ENCODE data around the gene ZNF579. TPM values are rescaled to one million over a fixed set of nuclear protein-coding genes. Genes with fewer than 3 reads are reported as not detected.

ZNF579 gene
- total RNA-seq, 2 experiments from 2014 or later, result 7.2 TPM

- no peak for ATAC-seq
- no peaks in the 10 kb centered on the region for H3K27me3 Mint-ChIP-seq
- POLR2A ChIA-PET, result interaction anchor here (0.6 kb wide), 1 partner anchor 61 kb away, joined by 5 read pairs; no protein-coding TSS in a partner anchor
- intact Hi-C loops (cut with micrococcal nuclease), result no loop called here
- no peak overlapping the region for H3K4me3 Mint-ChIP-seq
- no peaks in the 10 kb centered on the region for H3K9me3 Mint-ChIP-seq
- no peak for TF ChIP-seq CTCF (IDR thresholded peaks at IDR 0.05)
- CTCF ChIA-PET, result interaction anchor here (3.0 kb wide), 1 partner anchor 11 kb away, joined by 15 read pairs; the partner anchor contains the start of gene ZNF865
- H3K36me3 Mint-ChIP-seq (ENCODE audit: low read depth), result peaks cover 42% of the 10 kb centered on the region
- H3K27ac Mint-ChIP-seq, result no peak overlapping the region
- peaks cover 25% of the 10 kb centered on the region for H3K4me1 Mint-ChIP-seq (ENCODE audit: low read depth)
- no peak for DNase-seq
Measured at GRCh38 chr19:55617426-55617825, 36.8 kb upstream of the ZNF579 start.

- TF ChIP-seq CTCF (IDR thresholded peaks at IDR 0.05), result no peak
- H3K27ac Mint-ChIP-seq, result no peak overlapping the region
- H3K9me3 Mint-ChIP-seq, result no peaks in the 10 kb centered on the region
Measured at GRCh38 chr19:55616395-55616875, 35.8 kb upstream of the ZNF579 start.

GRCh38 chr19:55615543-55616394 lies 35.1 kb upstream of the ZNF579 start:
- Mint-ChIP-seq H3K4me3 (no peak overlapping the region), H3K36me3 (ENCODE audit: low read depth) (peaks cover 42% of the 10 kb centered on the region), H3K27me3 (no peaks in the 10 kb centered on the region), H3K27ac (no peak overlapping the region), H3K9me3 (no peaks in the 10 kb centered on the region), H3K4me1 (ENCODE audit: low read depth) (peaks cover 32% of the 10 kb centered on the region)
- intact Hi-C loops (cut with micrococcal nuclease), result no loop called here
- ChIA-PET CTCF (interaction anchor here (3.0 kb wide), 1 partner anchor 9 kb away, joined by 15 read pairs; the partner anchor contains the start of gene ZNF865), POLR2A (interaction anchor here (1.3 kb wide), 1 partner anchor 9 kb away, joined by 5 read pairs; no protein-coding TSS in a partner anchor)
- TF ChIP-seq CTCF (IDR thresholded peaks at IDR 0.05), result no peak
- ATAC-seq, result no peak
- DNase-seq, result no peak

More at GRCh38 chr19:55616395-55616875, 35.8 kb upstream of the ZNF579 start:
- no peaks in the 10 kb centered on the region for H3K27me3 Mint-ChIP-seq
- POLR2A ChIA-PET, result interaction anchor here (1.3 kb wide), 1 partner anchor 10 kb away, joined by 5 read pairs; no protein-coding TSS in a partner anchor
- DNase-seq (no peak), ATAC-seq (no peak)
- CTCF ChIA-PET, result interaction anchor here (3.0 kb wide), 1 partner anchor 10 kb away, joined by 15 read pairs; the partner anchor contains the start of gene ZNF865
- H3K36me3 Mint-ChIP-seq (ENCODE audit: low read depth), result peaks cover 42% of the 10 kb centered on the region
- intact Hi-C loops (cut with micrococcal nuclease), result no loop called here
- H3K4me1 Mint-ChIP-seq (ENCODE audit: low read depth), result peaks cover 34% of the 10 kb centered on the region
- no peak overlapping the region for H3K4me3 Mint-ChIP-seq

- intact Hi-C loops (cut with micrococcal nuclease), result no loop called here
- no peak overlapping the region for H3K4me3 Mint-ChIP-seq
- H3K36me3 Mint-ChIP-seq (ENCODE audit: low read depth), result peaks cover 40% of the 10 kb centered on the region
- H3K9me3 Mint-ChIP-seq, result no peaks in the 10 kb centered on the region
- no peak overlapping the region for H3K27ac Mint-ChIP-seq
- CTCF ChIA-PET, result no interaction called here
- ATAC-seq (no peak), DNase-seq (no peak)
- POLR2A ChIA-PET, result interaction anchor here (1.3 kb wide), 1 partner anchor 8 kb away, joined by 5 read pairs; no protein-coding TSS in a partner anchor
- H3K4me1 Mint-ChIP-seq (ENCODE audit: low read depth), result peaks cover 28% of the 10 kb centered on the region
- H3K27me3 Mint-ChIP-seq, result no peaks in the 10 kb centered on the region
- TF ChIP-seq CTCF (IDR thresholded peaks at IDR 0.05), result no peak
Measured at GRCh38 chr19:55614711-55615542, 34.3 kb upstream of the ZNF579 start.

Data from activated CD8-positive, alpha-beta T cell treated with anti-CD3 and anti-CD28 coated beads for 36 hours (primary cell).